ENCODE data around the gene RBPJ. TPM values are rescaled to one million over a fixed set of nuclear protein-coding genes. Genes with fewer than 3 reads are reported as not detected.
"Not testable (repeated sequence)": the region's sequence is repeated elsewhere in the genome, so short reads cannot be mapped to it uniquely, and the experiment has no call there.

The RBPJ gene
- total RNA-seq, 2 experiments from 2014 or later: 88.7 to 93.5 TPM

DNA sequence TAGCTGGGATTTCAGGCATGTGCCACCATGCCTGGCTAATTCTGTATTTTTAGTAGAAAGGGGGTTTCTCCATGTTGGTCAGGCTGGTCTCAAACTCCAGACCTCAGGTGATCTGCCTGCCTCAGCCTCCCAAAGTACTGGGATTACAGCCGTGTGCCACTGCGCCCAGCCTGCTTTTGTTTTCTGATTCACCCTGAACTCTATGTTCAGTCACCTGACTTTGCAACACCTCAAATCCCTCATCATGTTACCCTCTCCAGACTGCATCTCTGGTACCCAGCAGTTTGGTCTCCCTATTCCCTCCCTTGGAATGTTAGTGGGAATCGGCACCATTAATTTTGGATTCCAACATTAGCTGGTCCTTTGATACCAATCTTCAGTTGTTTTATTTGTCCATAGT lies 81.2 kb downstream of the RBPJ start:
- peaks cover 30% of the 10 kb centered on the region for H3K36me3 Mint-ChIP-seq
- H3K27me3 Mint-ChIP-seq, H3K4me1 Mint-ChIP-seq, H3K27ac Mint-ChIP-seq, H3K9me3 Mint-ChIP-seq, H3K4me3 Mint-ChIP-seq, DNase-seq: not testable (repeated sequence)

DNA sequence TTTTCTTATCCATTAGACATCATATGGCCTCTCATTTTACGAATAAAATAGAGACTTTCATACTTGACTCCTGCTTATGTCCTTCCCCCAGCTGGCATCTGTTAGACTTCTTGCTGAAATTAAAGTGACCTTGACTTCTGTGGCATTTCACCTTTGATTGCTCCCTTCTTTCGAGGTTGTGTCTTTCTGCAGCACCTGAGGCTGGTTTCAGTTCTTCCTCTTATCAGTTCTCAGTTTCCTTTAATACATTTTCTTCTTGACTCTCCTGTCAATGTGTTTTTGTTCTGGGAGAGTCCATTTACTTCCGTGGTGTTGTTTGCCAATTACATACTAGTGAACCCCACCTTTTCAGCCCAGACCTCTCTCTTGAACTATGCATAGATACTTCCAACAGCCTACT lies 81.6 kb downstream of the RBPJ start:
- Mint-ChIP-seq H3K27ac (no peak overlapping the region), H3K4me1 (peaks cover 3% of the 10 kb centered on the region), H3K4me3 (no peak overlapping the region), H3K36me3 (peaks cover 35% of the 10 kb centered on the region), H3K27me3 (no peaks in the 10 kb centered on the region), H3K9me3 (peaks cover 6% of the 10 kb centered on the region)
- DNase-seq: no peak

DNA sequence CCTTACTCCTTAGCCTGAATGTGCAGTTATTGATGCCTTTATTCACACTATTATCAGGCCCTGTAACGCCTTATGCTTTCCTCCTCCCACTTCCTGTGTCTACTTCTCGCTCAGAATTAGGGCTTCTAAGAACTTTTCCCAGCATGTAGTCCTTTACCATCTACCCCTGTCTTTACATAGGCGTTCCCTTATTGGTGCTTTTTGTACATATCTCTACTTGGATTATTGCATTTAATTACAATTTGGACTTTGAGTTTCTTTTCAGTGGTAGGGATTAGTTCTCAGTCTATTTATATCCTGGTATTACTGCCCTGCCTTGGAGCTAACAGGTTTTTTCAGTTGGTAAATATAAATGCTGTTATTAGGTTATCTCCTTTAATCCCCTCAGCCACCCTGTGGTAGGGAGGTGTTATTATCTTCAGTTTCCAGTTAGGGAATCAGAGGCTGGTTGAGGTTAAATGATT lies 84.0 kb downstream of the RBPJ start:
- Mint-ChIP-seq H3K4me3 (no peak overlapping the region), H3K27ac (no peak overlapping the region)

DNA sequence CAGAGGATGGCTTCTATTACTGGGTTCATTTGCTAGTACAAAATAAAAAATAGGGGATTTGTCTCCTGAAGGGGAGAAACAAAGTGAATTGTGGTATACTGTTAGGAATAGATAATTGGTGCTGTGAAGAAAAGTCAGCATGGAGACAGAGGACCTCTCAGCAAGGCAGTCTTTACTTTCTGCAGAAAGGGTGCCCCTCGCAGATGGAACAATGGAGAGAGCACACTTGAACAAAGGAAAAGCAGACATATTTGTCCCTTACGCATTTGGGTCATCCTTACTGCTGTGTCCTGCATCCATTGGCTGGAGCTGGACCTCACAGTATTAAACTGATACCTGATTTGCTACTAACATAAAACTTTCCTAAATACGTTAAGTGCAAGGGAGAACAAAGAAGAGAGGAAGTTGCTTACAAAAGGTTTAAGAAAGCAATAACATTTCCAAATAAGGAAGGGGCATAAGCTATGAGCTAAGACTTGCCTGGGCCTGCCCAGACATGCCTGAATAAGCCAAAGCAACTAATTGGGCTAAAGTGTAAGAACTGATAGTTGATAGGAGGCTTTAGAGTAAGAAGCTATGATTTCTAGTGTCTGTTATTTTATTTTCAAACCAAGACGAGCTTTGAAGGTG lies 85.6 kb downstream of the RBPJ start:
- Mint-ChIP-seq H3K9me3 (peaks cover 6% of the 10 kb centered on the region), H3K4me3 (no peak overlapping the region), H3K27me3 (no peaks in the 10 kb centered on the region), H3K36me3 (peaks cover 36% of the 10 kb centered on the region), H3K27ac (no peak overlapping the region), H3K4me1 (peaks cover 3% of the 10 kb centered on the region)
- no peak for DNase-seq

More for the DNA sequence above, 84.0 kb downstream of the RBPJ start:
- peaks cover 3% of the 10 kb centered on the region for H3K4me1 Mint-ChIP-seq
- DNase-seq: no peak
- H3K27me3 Mint-ChIP-seq: no peaks in the 10 kb centered on the region
- peaks cover 36% of the 10 kb centered on the region for H3K36me3 Mint-ChIP-seq
- peaks cover 6% of the 10 kb centered on the region for H3K9me3 Mint-ChIP-seq

DNA sequence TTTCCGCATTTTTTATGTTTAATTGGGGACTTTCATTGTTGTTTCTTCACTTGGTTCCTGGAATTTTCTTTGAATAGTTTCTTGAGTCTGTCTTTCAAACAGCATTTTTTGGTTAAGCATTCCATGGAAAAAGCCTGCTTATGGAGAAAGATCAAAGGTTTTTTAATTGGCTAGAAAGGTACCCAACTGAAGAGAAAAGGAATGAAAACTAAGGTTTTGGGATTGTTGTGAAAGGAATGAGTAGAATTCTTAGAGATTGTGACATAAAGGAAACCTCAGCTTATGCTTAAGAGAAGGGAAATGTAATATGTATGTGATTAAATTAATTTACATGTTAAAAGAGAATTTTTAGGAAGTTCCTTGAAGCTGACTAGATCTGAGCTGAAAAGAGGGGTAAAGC lies 86.7 kb downstream of the RBPJ start:
- Mint-ChIP-seq H3K36me3 (peaks cover 31% of the 10 kb centered on the region), H3K27me3 (no peaks in the 10 kb centered on the region), H3K4me3 (no peak overlapping the region), H3K9me3 (peaks cover 6% of the 10 kb centered on the region), H3K4me1 (peaks cover 2% of the 10 kb centered on the region), H3K27ac (peak overlapping the region; percentile 31)
- no peak for DNase-seq

DNA sequence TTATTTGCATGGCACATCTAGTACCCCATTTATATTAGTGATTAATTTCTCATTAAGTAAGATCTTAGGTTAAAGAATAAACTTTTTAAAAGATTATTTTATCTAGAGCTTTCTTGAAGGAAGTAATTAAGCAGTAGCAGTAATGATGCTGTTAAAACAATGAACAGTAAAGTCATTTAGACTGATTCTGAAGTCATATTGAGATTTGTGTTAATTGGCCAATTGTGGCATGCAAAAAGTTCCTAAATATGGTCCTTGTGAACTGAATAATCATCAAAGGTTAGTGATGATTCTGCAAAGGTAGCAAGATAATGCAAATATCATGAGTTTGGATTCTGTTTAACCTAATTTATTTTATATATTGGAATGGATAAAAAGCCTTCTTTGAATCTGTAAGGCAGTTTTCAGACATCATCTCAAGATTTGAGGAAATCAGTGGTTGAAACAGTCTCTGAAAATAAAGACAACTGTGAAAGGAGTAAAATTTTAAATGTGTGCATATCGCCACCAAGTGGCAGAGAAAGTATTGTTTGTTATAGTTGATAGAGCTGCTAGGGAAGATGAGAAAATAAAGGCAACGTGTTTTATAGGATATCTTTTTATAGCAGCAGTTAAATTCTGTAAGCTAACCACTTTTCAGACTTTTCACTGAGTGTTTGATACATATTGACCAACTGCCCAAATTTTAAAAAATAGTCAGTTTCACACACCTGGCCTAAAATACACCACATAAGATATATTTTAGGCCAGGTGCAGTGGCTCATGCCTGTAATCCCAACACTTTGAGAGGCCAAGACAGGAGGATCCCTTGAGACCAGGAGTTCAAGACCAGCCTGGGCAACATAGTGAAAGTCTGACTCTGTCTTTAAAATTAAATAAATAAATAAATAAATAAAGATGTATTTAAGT lies 89.8 kb downstream of the RBPJ start:
- H3K27me3 Mint-ChIP-seq: no peaks in the 10 kb centered on the region
- no peak overlapping the region for H3K27ac Mint-ChIP-seq

DNA sequence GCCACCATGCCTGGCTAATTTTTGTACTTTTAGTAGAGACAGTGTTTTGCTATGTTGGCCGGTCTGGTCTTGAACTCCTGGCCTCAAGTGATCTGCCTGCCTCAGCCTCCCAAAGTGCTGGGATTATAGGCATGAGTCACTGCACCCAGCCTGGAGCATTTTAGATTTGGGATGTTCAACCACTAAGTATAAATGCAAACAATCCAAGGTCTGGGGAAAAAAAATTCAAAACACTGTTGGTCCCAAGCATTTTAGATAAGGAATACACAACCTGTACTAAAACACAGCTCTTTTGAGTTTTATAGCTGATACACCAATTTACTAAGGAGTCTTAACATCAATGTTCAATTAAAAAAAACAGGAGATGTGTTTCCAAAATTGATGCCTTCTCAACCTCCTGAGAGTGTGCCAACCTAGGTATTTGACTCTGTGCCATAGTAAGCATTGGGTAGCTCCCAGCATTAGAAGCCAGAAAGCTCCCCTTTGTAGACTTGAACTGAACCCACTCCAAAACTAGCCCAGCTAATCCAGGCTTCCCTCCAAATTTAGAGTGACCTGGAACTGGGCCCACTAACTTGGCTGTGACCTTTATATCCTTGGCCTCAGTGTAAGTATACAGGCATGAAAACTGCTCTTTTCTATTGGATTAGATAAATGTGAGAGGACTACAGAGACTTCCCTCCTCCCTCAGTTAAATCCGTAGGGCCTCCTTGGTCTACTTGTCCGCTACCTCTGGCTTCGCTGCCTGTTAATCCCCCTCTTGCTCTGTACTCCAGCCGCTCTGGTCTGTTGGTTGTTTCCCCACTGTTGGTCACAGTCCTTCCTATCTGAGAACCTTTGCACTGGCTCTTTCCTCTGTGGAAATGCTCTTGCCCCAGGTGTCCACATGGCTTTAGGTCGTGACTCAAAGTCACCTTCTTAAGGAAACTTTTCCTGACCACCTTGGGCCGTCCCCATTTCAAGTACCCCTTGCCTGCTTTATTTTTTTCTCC lies 91.9 kb downstream of the RBPJ start:
- H3K27ac Mint-ChIP-seq: no peak overlapping the region
- H3K4me1 Mint-ChIP-seq: no peaks in the 10 kb centered on the region
- no peak overlapping the region for H3K4me3 Mint-ChIP-seq
- H3K9me3 Mint-ChIP-seq: no peaks in the 10 kb centered on the region
- DNase-seq: no peak
- no peaks in the 10 kb centered on the region for H3K36me3 Mint-ChIP-seq
- no peaks in the 10 kb centered on the region for H3K27me3 Mint-ChIP-seq

More for the DNA sequence above, 89.8 kb downstream of the RBPJ start:
- Mint-ChIP-seq H3K36me3 (peaks cover 18% of the 10 kb centered on the region), H3K4me1 (no peaks in the 10 kb centered on the region), H3K4me3 (no peak overlapping the region), H3K9me3 (peaks cover 6% of the 10 kb centered on the region)
- DNase-seq: no peak

DNA sequence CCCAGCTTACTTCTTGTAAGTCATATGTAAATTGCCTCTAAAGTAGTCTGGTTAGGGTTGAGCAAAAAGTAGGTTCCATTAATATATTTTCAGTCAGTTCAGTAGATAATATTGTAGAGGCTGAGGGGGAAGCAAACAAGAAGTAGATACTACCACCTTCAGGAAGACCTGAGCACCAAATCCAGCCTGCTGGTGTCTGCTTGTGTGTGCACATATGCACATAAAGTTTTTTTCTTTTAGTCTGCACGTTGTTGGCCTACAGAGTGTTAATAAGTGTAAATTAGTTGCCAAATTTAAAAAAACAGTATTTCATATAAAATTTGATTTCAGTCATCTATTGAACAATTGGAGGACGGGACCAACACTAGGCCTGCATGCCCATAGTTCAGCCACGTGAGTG lies 92.8 kb downstream of the RBPJ start:
- H3K9me3 Mint-ChIP-seq: no peaks in the 10 kb centered on the region
- no peak for DNase-seq
- no peaks in the 10 kb centered on the region for H3K4me1 Mint-ChIP-seq
- no peak overlapping the region for H3K27ac Mint-ChIP-seq
- H3K4me3 Mint-ChIP-seq: no peak overlapping the region
- H3K27me3 Mint-ChIP-seq: no peaks in the 10 kb centered on the region
- H3K36me3 Mint-ChIP-seq: peaks cover 2% of the 10 kb centered on the region

DNA sequence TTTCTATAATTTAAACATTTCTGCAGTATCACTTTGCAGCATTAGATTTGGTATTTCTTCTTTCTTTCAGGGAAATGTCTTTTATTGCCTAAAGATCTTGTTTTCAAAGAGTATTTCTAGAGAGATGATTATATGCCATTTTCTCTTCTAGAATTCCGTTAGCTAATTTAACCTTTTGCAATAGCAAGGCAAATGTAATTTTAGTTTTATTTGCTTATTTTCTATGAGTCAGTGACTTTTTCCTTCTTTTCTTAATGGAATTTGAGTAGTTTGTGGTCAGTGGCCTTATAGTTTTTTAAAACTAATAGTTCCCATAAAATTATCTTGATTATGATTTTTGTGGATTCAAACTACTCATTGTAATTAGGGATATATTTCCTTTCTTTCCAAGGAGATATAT lies 97.3 kb downstream of the RBPJ start:
- Mint-ChIP-seq H3K4me3 (no peak overlapping the region), H3K4me1 (no peaks in the 10 kb centered on the region), H3K27me3 (no peaks in the 10 kb centered on the region), H3K9me3 (no peaks in the 10 kb centered on the region), H3K36me3 (peaks cover 23% of the 10 kb centered on the region), H3K27ac (no peak overlapping the region)
- no peak for DNase-seq

DNA sequence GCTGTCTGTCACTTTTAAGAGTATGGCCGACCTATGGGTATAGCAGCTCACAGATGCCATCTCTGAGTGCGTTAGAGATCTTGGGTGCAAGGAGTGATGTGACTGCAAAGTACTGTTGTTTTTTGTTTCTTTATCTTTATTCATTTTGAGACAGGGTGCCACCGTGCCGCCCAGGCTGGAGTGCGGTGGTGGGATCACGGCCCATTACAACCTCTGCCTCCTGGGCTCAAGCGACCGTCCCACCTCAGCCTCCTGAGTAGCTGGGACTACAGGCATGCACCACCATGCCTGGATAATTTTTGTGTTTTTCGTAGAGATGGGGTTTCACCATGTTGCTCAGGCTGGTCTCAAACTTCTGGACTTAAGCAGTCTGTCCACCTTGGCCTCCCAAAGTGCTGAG lies 98.0 kb downstream of the RBPJ start:
- Mint-ChIP-seq H3K4me3 (no peak overlapping the region), H3K27ac (no peak overlapping the region), H3K9me3 (no peaks in the 10 kb centered on the region), H3K36me3 (peaks cover 23% of the 10 kb centered on the region), H3K27me3 (no peaks in the 10 kb centered on the region), H3K4me1 (no peaks in the 10 kb centered on the region)
- DNase-seq: no peak

DNA sequence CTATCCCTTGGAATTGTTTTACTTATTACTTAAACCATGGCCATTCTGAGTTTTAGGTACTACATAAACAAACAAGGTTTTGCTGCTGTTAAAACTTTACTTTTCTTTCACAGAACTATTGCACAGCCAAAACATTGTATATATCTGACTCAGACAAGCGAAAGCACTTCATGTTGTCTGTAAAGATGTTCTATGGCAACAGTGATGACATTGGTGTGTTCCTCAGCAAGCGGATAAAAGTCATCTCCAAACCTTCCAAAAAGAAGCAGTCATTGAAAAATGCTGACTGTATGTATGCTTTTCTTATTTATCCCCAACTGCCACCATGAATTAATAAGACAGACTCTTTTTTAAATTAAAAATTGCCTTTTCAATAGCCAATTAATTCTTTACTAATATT lies 99.6 kb downstream of the RBPJ start:
- no peaks in the 10 kb centered on the region for H3K4me1 Mint-ChIP-seq
- no peaks in the 10 kb centered on the region for H3K9me3 Mint-ChIP-seq
- peaks cover 23% of the 10 kb centered on the region for H3K36me3 Mint-ChIP-seq
- DNase-seq: no peak
- no peak overlapping the region for H3K4me3 Mint-ChIP-seq
- H3K27me3 Mint-ChIP-seq: no peaks in the 10 kb centered on the region
- no peak overlapping the region for H3K27ac Mint-ChIP-seq

DNA sequence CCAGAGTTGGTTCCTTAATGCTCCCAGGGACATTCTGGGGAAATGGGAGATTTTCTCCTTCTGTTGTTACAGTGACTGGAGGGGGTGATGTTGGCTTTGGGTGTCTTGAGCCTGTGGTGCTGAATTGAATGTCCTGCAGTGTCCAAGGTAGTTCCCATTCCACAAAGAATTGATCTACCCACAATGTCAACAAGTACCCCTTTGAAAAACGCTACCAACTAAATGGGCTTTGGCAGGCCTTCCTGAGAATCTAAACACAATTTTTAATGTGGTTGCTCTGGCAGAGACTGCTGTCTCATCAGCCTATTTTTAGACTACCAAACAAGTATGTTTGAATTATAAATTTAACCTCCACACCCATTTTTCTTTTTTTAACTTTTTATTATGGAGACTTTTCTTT lies 100.1 kb downstream of the RBPJ start:
- H3K9me3 Mint-ChIP-seq: no peaks in the 10 kb centered on the region
- no peak overlapping the region for H3K4me3 Mint-ChIP-seq

DNA sequence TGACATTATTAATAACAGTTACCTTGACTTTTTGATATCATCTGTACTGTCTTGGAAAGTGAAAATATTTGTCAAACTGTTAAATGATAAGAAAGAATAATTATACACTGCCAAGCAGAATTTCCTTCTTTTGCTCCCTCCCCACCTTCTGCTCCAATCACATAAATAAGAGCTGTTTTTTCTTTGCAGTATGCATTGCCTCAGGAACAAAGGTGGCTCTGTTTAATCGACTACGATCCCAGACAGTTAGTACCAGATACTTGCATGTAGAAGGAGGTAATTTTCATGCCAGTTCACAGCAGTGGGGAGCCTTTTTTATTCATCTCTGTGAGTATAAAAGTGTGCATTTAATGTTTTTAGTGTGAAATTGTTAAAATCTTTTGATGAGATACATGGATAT lies 103.3 kb downstream of the RBPJ start:
- no peak for DNase-seq
- Mint-ChIP-seq H3K4me3 (no peak overlapping the region), H3K9me3 (no peaks in the 10 kb centered on the region), H3K4me1 (peaks cover 7% of the 10 kb centered on the region), H3K27ac (no peak overlapping the region), H3K36me3 (peaks cover 20% of the 10 kb centered on the region), H3K27me3 (no peaks in the 10 kb centered on the region)

More for the DNA sequence above, 100.1 kb downstream of the RBPJ start:
- Mint-ChIP-seq H3K27me3 (no peaks in the 10 kb centered on the region), H3K36me3 (peaks cover 23% of the 10 kb centered on the region), H3K27ac (no peak overlapping the region), H3K4me1 (no peaks in the 10 kb centered on the region)
- no peak for DNase-seq

DNA sequence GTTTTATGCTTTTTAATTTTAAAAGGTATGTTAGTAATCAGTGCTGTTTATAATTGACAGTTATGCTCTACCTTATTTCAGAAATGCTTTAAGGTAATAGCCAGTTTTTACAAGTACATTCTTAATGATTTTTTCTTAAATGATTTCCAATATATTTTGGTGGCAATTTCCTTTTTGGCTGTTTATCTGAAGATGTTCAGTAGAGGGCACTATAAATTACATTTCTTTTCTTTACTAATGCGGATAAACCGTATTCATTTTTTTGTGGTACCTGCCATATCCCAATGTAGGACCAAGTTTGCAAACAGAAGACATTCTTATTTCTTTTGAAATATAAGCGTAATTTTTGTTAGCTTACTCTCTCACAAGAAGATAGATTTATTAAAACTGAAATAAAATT lies 104.0 kb downstream of the RBPJ start:
- Mint-ChIP-seq H3K4me3 (no peak overlapping the region), H3K27ac (no peak overlapping the region), H3K27me3 (no peaks in the 10 kb centered on the region), H3K4me1 (peaks cover 7% of the 10 kb centered on the region), H3K36me3 (peaks cover 20% of the 10 kb centered on the region), H3K9me3 (no peaks in the 10 kb centered on the region)
- no peak for DNase-seq

DNA sequence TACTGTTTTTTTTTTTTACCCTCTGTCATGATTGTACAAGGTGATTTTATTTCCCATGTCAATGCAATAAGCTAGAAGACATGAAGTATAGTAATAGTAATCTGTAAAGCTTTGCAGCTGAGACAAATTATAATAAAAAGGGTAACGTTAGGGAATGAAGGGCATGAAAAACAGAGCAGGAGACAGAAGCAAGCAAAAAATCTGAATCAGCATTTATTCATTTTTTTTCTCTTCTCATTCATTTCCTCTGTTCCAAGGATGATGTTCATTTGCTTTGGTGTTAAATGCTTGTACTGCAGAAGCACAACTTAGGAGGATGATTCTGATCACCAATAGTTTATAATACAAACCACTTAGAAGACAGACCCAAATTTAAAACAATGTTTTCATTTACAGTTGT lies 105.1 kb downstream of the RBPJ start:
- Mint-ChIP-seq H3K9me3 (no peaks in the 10 kb centered on the region), H3K27me3 (no peaks in the 10 kb centered on the region), H3K4me3 (no peak overlapping the region), H3K27ac (no peak overlapping the region), H3K4me1 (peaks cover 7% of the 10 kb centered on the region), H3K36me3 (peaks cover 27% of the 10 kb centered on the region)
- DNase-seq: no peak

Measured in activated naive CD8-positive, alpha-beta T cell treated with anti-CD3 and anti-CD28 coated beads for 36 hours (primary cell).